NAMALWA (cell line): Measurements from ENCODE around the gene LARGE1.

Experiments used
- DNase-seq: peaks from one replicate; pipeline ENCODE4 v3.0.0-alpha.2; 2015; ENCODE audit warnings: low spot score

Gene LARGE1

DNA sequence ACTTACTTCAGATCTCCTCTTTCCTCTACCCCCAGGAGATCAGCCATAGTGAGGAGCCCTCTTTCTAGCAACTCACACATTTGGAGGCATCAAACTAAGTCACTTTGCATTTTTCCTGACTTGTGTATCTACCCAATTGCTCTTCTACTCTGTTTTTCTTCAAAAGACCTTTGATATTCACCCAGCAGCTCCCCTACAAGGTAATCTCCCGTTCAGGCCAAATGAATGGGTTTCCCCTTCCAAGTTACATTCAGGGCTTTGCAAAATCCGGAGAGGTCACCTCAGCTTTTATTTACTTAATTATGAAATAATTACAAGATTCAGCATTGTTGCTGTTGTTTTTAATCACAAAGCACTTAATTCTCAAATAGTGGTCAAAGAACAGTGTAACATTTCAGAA, 6.1 kb downstream of the LARGE1 start:
- DNase-seq: no peak

DNA sequence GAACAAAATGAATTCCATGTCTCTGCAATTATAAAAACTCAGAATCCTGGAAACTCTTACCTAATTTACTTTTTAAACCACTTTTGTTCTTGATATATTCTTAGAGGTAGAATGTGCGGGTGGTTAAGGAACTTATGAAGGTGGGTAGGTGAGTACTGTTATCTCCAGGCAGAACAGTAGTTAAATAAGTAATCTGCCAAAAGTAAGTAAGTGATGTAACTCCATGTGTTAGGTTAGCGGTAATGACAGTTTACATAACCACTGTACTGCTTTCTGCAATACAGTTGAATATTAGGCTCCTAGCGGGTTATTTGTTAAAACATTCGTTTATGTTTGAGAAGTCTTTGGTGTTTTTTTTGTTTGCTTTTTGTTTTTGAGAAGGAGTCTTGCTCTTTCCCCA, 7.1 kb downstream of the LARGE1 start:
- DNase-seq: no peak

DNA sequence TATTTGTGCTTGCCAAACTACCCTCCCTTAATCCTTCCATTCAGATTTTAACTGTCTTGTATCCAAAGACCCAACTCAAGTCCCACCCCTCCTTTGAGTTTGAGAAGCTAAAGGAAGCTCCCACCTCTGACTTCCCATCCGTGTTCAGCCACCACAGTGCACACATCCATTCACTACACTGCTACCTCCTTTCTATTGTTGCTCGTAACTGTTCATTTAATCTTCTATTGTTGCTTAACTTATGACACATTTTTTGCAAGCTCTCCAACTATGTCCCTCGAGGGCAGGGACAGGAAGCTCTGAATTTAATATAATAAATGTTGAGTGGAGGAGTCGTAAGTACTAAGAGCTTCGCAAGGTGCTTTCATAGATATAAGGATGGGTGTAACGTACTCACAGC, 10.4 kb downstream of the LARGE1 start:
- no peak for DNase-seq

GRCh38 chr22:33909075-33909458, 11.2 kb downstream of the LARGE1 start:
- no peak for DNase-seq

DNA sequence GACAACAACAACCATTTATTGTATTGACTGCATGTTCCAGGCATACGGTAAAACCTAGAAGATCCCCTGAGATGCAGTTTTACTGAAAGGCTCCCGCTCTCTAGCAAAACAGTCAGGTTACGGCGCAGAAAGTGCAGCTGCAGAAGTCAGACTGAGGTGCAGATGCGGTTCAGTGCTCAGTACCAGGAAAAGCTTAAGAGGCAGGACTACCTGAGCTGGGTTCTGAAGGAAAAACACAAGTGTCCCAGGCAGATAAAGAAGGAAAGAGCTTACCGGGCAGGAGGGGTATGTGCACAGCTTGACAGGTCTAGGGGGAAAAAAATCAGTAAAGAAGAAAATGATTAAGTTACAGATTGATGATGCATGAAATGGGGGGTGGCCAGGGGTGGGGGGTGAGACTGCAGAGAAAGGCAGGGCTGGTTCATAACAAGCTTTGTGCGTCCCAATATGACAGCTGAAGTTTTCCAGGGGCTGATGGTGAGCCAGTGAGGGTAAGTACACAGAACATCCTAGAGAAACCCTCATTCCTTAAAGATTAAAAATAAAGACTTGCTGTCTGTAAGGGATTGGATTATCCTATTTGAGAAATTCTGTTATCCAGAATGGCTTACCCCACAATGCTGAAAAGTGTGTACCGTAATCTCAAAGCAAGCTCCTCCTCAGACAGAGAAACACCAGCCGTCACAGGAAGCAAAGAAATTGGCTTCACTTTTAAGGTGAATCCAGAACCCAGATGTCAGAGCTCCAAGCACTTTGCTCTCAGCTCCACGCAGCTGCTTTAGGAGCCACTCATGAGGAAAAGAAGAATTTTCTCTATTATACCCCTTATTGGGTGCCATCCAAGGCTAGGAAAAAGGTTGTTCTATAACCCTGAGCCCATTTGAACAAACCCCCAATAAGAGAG, 11.9 kb downstream of the LARGE1 start:
- peak; percentile 34 for DNase-seq

- no peak for DNase-seq
Observed at GRCh38 chr22:33906954-33907353, 13.3 kb downstream of the LARGE1 start.

- no peak for DNase-seq
Observed at GRCh38 chr22:33906475-33906874, 13.8 kb downstream of the LARGE1 start.

- DNase-seq: no peak
Observed at GRCh38 chr22:33903012-33903411, 17.3 kb downstream of the LARGE1 start.

GRCh38 chr22:33902073-33902472, 18.2 kb downstream of the LARGE1 start:
- DNase-seq: no peak

GRCh38 chr22:33898121-33898520, 22.2 kb downstream of the LARGE1 start:
- DNase-seq: no peak

DNA sequence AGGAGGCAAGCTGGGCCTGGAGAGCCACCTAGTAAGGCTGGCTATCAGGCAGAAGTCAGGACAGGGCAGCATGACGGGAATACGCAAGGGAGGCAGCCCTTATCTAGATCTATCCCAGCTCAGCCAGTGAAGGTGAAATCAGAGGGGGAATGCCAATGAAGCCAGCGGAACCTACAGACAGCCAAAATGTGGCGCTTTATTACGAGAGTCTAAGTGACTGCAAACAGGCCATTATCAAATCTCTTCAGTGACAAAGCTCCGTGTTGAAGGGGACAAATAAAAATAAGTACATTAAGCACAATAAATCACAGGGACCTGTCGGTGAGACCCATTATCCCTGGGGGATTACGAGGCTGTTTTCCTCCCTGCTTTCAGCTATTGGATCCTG, 22.8 kb downstream of the LARGE1 start:
- no peak for DNase-seq

DNA sequence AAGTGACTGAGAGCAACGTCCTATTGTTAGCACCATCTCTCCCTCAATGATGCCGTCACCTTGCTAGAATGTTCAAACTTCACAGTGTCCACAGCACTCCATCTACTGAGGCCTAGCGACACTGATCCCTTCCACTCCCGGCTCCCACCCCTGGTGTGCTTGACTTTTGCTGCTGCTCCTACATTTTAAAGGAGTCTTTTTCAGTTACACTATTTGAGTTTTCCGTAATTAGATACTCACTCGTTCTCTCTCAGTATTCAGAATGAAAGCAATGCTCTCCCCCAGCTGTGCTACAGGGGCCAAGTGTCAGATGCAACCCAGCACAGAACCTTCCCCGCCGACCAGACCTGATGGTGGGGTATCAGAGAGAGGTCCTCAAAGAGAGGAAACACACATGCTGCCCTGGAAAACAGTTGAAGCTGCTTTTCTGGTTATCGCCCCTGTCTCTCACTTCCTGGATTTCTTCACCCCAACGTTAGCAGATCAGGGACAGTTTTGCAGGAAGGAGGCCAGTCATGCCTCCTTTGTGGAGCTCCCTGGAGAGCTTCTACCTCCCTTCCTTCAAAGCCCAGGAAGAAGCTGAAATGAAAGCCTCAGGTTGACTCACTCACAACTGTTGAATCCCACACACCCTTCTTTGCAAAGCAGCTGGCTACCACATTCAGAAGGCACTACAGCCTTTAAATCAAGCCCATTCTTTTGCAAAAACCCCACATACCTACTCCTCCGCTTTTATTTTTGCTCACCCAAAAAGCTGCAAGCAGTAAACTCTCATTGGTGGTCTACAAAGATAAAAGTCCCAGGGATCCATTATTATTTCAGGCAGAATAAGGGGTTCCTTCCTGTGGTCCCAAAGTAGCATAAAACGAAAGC, 23.5 kb downstream of the LARGE1 start:
- DNase-seq: peak; percentile 56

- DNase-seq: peak; percentile 81
Observed at GRCh38 chr22:33896154-33896553, 24.1 kb downstream of the LARGE1 start.

GRCh38 chr22:33895444-33895843, 24.8 kb downstream of the LARGE1 start:
- DNase-seq: no peak

DNA sequence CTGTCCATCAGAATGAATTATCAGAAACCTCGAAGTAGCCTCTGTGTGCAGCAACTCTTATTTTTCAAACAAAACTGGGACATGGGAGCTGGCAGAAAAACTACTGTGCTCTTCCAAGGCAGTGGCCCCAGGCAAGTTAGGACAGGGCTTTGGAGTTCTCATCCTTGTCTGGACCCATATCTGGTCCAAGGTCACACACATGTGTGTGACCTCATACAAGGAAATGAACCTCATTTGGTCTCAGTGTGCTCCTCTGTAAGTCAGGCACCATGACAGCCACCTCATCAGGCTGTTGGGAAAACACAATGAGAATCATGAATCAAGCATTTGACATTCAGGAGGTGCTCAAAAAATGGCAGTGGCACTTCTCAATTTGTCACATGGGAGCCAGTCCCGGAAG, 25.8 kb downstream of the LARGE1 start:
- no peak for DNase-seq

DNA sequence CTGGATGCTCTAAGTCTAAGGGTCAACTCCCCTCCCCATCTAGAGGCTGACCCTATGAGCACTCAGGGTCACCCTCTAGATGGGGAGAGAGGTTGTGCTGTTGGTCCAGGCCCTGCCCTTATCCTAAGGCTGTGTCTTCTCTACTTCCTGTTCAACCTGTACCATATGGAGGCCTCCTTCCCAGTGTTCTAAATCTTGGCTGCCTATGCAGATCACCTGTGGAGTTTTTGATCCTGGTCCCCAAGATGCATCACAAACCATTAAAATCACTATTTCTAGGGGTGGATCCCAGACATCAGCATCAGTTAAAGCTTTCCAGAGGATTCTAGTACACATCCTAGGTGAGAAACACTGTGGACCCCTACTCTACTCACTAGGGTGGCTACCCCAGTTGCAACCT, 26.2 kb downstream of the LARGE1 start:
- no peak for DNase-seq

GRCh38 chr22:33893512-33893911, 26.8 kb downstream of the LARGE1 start:
- DNase-seq: no peak

DNA sequence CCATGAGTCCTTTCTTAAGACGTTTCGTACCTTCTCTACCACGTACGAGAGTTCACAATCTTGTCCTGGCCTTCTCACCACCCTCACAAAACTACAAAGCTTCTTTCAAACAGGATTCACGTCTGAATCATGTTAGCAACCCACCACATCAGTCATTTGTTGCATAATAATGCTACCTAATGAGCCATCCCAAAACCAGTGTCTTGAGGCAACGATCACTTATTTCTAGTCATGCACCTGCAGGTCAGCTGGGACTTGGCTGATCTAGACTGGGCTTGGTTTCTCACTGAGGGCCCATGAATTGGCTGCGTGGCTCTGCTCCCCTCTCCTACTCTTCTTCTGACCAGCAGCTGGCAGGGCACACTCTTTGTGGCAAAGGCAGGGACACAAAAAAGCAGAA, 28.3 kb downstream of the LARGE1 start:
- DNase-seq: peak; percentile 70

- no peak for DNase-seq
Observed at GRCh38 chr22:33891455-33891854, 28.8 kb downstream of the LARGE1 start.

- peak; percentile 51 for DNase-seq
Observed at GRCh38 chr22:33889748-33890147, 30.5 kb downstream of the LARGE1 start.

- peak; percentile 55 for DNase-seq
Observed at GRCh38 chr22:33888821-33889220, 31.5 kb downstream of the LARGE1 start.

GRCh38 chr22:33887173-33887572, 33.1 kb downstream of the LARGE1 start:
- no peak for DNase-seq

DNA sequence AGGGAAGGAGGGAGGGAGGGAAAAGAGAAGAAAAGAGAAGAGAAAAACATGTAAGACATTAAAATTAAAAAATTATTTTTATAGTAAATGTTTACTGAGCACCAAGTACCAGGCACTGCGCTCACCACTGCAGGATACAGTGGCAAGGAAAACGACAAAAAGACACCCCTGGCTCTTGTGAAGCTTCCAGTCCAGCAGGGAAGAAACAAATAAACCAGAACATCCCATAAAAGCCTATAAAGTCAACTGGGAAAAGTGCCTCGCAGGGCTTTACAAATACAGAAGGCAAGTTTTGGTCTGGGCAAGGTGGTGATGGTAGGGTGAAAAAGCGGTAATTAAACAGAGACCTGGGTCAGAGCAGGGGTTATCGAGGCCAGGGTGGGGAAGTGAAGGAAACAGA, 33.6 kb downstream of the LARGE1 start:
- DNase-seq: no peak
